GM21381 (cell line): ENCODE measurements around the gene WDSUB1.
A peak's percentile ranks its signal among the peaks of the same experiment; 100 is the strongest.

ENCODE experiments used
- ATAC-seq: cut with Tn5 transposase; IDR thresholded peaks from one replicate; pipeline ENCODE4 v1.9.1; 2021; ENCODE audit warnings: mild to moderate bottlenecking, moderate library complexity; ENCODE audit not compliant: unreplicated experiment

Gene WDSUB1

GRCh38 chr2:159267921-159268320 is 18.6 kb downstream of the WDSUB1 start:
- no peak for ATAC-seq

GRCh38 chr2:159266554-159266953 is 19.9 kb downstream of the WDSUB1 start:
- ATAC-seq: peak; percentile 71

GRCh38 chr2:159265171-159265576 is 21.3 kb downstream of the WDSUB1 start:
- ATAC-seq: no peak

- no peak for ATAC-seq
Measured at GRCh38 chr2:159262904-159263303, 23.6 kb downstream of the WDSUB1 start.

- ATAC-seq: no peak
Measured at GRCh38 chr2:159262226-159262625, 24.3 kb downstream of the WDSUB1 start.

GRCh38 chr2:159256159-159256558 is 30.3 kb downstream of the WDSUB1 start:
- ATAC-seq: no peak

GRCh38 chr2:159252905-159253304 is 33.6 kb downstream of the WDSUB1 start:
- ATAC-seq: no peak

- ATAC-seq: no peak
Measured at GRCh38 chr2:159251296-159252173, 35.0 kb downstream of the WDSUB1 start.

GRCh38 chr2:159249990-159250715 is 36.4 kb downstream of the WDSUB1 start:
- peak; percentile 60 for ATAC-seq

GRCh38 chr2:159246325-159246988 is 40.0 kb downstream of the WDSUB1 start:
- no peak for ATAC-seq

- no peak for ATAC-seq
Measured at GRCh38 chr2:159243529-159243928, 43.0 kb downstream of the WDSUB1 start.

- no peak for ATAC-seq
Measured at GRCh38 chr2:159234868-159235267, 51.6 kb downstream of the WDSUB1 start.

GRCh38 chr2:159232456-159233170 is 53.9 kb downstream of the WDSUB1 start:
- ATAC-seq: no peak

- no peak for ATAC-seq
Measured at GRCh38 chr2:159230145-159230877, 56.2 kb downstream of the WDSUB1 start.

- ATAC-seq: no peak
Measured at GRCh38 chr2:159229476-159230144, 56.9 kb downstream of the WDSUB1 start.

- no peak for ATAC-seq
Measured at GRCh38 chr2:159228081-159228581, 58.4 kb downstream of the WDSUB1 start.

GRCh38 chr2:159227467-159227866 is 59.0 kb downstream of the WDSUB1 start:
- no peak for ATAC-seq

GRCh38 chr2:159226608-159227385 is 59.7 kb downstream of the WDSUB1 start:
- ATAC-seq: no peak

GRCh38 chr2:159226059-159226461 is 60.4 kb downstream of the WDSUB1 start:
- ATAC-seq: peak; percentile 59
